ENCODE data around the gene CKAP5.

CKAP5 gene

DNA sequence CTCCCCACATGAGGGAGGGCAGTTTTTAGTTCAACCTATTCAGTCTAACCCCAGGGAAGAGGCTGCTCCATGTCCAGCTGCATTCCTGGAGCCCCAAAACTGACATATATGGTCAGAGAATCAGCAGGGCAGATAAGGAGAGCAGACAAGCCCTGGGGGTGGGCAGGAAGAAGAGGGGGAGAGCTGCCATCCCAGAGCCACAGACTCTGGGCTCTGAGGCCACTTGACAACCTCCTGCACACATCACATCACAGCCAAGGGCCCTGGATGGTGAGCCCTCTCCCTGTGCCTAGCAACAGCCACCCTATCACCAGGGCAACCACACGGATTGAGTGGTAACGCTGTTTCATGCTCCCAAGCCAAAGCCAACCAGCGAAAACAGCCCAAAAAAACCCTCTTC is 148.8 kb downstream of the CKAP5 start:
- no peak for DNase-seq

GRCh38 chr11:46696212-46696558 is 149.9 kb downstream of the CKAP5 start:
- no peak for DNase-seq

- no peak for DNase-seq
These were observed 150.5 kb downstream of the CKAP5 start for GRCh38 chr11:46695345-46696211.

DNA sequence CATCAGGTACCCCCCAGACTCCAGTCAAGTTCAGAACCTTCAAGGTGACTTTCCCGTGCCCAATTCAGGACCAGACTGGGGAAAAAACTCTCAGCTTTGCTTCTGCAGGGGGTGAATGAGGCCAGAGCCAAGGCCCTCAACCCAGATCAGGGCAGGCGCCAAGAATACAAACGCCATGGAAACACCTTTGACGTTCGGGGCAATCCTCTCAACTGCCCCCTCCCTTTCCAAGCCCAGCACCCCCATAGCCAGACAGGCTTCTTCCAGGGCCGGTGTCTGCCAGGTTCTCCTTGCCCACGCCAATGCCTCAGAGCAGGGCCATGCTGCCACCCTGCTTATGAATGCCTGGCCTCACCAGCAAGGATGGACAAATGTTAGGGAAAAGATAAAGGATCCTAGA is 151.5 kb downstream of the CKAP5 start:
- DNase-seq: no peak

GRCh38 chr11:46694072-46694471 is 152.0 kb downstream of the CKAP5 start:
- no peak for DNase-seq

DNA sequence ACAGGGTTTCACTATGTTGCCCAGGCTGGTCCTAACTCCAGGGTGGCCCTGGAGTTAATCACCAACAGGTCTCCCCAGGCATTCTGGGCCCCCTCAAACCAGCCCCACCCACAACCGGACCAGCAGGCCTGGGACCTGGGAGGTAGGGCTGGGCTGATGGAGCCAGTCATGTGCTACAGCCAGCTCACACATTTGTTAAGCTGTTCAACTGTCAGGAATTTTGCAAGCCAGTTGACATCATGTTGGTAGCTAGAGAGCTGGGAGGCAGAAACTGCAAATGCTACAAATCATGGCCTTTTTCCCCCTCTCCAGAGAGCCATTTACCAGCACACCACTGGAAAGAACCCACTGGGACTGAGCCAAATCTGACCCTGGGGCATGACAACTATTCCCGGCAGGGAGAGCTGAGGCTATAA is 152.5 kb downstream of the CKAP5 start:
- no peak for DNase-seq
